Measurements from ENCODE around the gene EML6.
"Not testable (repeated sequence)": the region's sequence is repeated elsewhere in the genome, so short reads cannot be mapped to it uniquely, and the experiment has no call there.

The EML6 gene

GRCh38 chr2:54805255-54805654 lies 81.8 kb downstream of the EML6 start:
- no peak for DNase-seq (ENCODE audit: low spot score)

GRCh38 chr2:54806975-54807374 lies 83.5 kb downstream of the EML6 start:
- no peak for DNase-seq (ENCODE audit: low spot score)

DNA sequence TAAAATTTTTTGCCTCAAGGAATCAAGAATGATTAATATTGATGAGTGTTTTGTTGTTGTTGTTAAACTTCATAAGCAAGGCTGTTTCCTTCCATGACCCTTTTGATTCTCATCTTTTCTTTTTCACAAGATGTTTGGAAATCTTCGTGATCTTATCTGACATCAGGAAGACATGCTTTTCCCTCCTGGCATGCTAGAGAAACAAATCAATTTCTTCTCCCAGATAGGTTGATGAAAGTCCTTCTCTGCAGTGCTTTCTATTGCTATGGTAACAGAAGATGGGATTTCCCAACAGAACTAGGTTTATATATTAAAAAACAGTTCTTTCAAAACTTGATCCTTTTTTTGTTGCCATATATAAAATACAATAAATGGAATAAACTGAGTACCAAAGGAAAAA lies 85.2 kb downstream of the EML6 start:
- DNase-seq (ENCODE audit: low spot score) = no peak

DNA sequence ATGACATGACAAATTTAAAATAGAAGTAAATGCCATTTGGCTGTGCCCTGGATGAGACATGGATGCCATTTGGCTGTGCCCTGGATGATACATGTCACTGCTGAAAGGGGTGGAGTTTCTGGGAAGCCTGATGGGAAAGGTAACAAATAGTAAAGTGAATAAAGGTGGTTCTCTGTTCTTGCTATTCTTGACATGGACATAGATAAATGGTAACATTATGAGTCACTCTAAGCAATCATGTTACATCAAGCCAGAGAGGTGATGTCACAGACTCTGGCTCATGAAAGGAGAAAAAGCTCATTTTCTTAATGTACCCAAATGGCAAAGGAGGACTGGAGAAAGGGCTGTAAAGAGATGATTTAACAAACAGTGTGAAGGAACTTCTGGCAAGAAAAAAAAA lies 86.4 kb downstream of the EML6 start:
- no peak for DNase-seq (ENCODE audit: low spot score)

- DNase-seq (ENCODE audit: low spot score) = no peak
Measured at GRCh38 chr2:54810246-54810645, 86.8 kb downstream of the EML6 start.

DNA sequence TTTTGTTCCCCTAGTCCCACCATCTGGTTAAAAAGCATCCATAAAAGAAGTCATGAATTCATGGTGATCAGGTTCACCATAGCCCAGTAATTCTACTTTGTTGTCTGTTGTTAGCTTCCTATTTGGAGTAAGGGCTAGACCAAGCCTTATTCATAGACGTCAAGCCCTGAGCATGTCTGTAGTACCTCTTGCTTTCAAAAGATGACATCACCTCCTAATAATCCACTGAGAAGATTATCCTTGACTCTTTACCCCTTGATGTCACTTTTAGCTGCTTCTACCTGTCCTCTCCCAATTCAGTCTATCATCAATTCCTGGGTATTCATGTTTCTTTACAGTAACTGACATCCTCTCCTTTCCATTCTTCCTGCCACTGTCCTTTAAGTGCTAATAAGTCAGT lies 90.1 kb downstream of the EML6 start:
- DNase-seq (ENCODE audit: low spot score) = no peak

DNA sequence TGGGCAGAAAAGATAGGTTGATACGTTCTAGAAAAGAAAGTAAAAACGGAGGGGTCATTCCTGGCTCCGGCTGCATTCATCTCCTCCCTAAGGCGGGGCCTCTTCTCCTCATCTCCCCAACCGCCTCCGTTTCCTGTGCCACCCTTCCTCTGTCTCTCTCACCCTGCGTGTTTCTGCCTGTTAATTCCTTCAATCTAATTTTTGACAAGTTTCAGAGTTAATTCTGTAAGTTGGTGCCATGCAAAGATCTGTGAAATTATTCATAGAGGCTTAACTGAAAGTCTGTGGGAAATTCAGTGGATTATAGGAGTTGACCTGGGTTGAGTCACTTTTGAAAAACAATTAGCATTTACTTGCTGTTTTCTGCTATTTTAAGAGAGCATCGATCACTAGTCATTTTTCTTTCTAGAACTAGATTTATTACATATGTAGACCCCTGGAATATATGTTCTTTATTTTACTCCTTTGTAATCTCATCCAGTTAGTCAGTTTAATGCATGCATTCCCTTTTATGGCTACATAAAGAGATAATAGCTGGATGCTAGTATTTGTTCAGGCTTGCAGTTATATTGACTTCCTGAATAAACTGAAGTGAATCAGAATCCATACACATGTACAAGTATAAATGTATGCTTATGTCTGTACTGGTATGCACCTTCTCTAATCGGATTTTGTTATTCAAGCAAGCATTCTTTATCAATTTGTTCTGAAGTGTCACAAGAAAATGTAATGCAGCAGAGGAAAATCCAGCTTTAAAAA lies 91.1 kb downstream of the EML6 start:
- DNase-seq (ENCODE audit: low spot score) = no peak

DNA sequence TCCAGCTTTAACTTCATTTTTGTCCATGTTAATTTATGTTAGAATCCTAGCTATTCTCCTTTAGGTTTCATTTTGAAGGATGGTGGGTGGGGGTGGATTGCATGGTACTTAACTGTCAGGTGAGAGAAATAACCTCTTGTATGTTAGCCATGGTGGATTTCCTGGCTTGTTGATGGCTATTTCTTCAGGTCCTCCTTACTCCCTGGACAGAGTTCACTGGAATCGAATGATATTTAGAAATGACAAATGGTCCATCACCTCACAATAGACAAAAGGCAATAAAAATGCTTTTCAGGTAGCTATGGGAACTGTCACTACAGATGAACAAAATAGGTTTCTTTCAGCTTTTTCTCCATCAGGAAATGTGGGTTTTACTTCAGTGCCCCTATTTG lies 91.7 kb downstream of the EML6 start:
- no peak for DNase-seq (ENCODE audit: low spot score)

DNA sequence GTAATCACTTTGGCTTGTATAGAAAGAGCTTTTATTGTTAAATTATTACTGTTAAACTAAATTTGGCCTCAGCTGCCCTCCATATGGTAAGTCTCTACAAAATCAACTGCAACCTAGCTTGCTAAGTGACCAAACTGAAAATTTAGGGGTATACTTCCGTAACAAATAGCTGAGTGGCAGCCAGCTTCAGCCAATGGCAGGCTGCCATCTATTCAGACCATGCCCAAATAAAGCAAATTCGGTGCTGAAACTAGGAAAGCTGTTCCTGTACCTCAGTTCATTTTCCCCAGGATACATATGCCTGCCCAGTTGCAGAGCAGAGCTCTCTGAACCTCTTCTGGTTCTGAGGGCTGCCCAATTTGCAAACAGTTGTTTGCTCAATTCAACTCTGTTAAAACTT lies 94.8 kb downstream of the EML6 start:
- no peak for DNase-seq (ENCODE audit: low spot score)

- no peak for DNase-seq (ENCODE audit: low spot score)
Measured at GRCh38 chr2:54820558-54820957, 97.1 kb downstream of the EML6 start.

DNA sequence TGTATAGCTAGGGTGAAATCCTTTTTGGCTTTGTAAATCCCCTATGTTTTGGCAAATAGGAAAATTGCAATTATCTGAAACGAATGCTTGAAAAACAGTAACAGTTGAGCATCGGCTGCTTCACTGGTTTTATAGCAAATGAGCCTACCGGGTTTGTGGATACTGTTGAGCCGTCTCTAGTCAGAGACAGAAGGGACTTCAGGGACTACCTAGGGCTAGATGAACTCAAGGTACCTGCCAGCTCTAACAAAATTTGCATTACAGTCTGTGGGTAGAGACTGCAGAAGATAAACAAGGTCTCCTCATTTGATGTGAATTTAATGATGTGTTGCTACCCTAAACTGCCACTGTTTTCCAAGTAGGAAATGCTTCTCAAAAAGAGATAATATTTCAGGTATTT lies 101.1 kb downstream of the EML6 start:
- no peak for DNase-seq (ENCODE audit: low spot score)

DNA sequence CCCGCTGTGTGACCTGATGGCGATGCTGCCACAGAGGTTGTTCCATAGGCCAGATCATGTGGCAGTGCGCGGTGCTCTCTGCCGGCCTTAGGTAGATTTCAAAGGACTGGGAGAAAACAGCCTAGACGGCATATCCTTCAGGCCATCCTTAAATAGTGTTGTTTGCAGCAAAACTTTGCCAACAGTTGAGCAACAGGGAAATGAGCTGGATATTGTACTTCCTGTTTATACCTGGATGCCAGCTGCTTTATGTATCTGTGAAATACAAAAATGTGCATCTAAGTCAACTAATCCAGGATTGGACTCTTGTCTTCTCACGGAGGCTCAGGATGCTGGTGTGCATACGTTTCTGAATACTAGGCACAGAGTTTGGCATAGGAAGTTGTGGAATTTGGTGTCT lies 107.1 kb downstream of the EML6 start:
- DNase-seq (ENCODE audit: low spot score) = no peak

GRCh38 chr2:54831480-54831879 lies 108.0 kb downstream of the EML6 start:
- DNase-seq (ENCODE audit: low spot score) = no peak

- no peak for DNase-seq (ENCODE audit: low spot score)
Measured at GRCh38 chr2:54834721-54835120, 111.3 kb downstream of the EML6 start.

DNA sequence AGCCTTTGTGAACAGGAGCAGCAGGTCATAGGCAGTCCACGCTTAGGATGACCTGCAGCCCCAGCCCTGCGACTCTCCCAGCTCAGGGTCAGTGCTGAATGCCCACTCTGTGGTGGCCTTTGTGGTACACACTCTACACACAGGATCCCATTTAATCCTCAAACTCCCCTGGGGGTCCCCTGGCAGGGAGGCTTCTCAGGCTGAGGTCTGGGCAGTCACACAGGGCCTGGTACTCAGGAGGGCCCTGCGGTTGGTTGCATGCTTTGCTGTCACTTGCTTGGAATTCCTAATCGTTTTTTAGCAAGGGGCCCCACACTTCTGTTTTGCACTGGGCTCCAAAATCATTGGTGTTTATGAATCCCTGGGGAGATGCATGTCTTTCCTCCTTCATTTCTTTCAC lies 113.0 kb downstream of the EML6 start:
- no peak for DNase-seq (ENCODE audit: low spot score)

DNA sequence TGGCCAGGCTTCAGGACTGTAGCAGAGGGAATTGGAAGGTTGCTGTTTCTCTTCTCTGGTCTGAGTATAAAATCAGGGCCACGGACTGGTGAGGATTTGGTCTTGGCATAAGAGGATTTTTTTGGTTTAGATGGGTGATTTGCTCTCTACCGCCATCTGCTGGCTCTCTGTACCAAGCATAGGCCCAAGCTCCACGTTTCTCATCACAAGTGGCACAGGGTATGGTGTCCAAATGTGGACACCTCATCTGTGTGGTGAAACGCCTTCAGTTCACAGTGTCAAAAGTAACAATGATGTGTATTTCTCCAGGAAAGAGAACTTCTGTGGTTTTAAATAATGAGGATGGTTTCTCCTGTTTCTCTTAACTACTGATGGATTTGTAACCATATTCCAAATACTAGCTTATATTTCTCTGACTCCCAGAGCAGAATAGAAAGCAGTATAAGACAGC lies 115.1 kb downstream of the EML6 start:
- peak; percentile 67 for DNase-seq (ENCODE audit: low spot score)

DNA sequence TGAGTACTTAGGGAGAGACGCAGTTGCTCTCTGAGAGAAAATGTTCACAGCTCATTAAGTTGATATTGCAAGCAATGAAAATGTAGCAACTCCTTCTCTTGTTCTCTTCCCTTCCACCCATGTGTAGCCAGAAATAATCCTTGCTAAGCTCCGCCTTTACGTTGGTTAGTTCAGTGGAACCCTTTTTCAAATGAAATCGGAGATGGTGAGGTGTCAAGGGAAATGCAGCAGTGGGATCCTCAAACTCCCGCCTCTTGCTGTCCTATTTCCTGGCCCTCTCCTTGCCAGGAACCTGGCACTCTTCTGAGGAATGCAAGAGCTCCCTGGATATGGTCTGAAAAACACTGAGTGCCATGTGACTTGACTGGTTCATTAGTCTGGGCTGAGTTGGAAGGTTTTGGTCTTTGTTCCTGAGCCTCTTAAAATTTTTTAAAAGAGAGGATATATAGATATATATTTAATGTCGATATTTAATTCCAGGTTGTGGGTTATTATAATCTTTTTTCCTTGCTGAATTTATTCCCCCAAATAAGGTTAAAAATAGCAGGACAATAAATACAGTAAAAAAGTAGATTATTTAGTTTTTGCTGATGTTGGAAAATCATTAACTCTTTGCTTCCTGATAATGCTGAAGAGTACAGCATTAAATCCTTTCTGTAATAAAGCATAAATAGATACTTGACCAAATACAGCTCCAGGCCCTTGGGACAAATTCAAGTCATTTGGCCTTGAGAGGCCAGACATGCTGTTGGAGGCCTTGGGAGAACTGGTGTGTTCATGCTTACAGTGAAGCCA lies 116.2 kb downstream of the EML6 start:
- DNase-seq (ENCODE audit: low spot score) = no peak

GRCh38 chr2:54840559-54841468 lies 117.4 kb downstream of the EML6 start:
- DNase-seq (ENCODE audit: low spot score) = no peak

DNA sequence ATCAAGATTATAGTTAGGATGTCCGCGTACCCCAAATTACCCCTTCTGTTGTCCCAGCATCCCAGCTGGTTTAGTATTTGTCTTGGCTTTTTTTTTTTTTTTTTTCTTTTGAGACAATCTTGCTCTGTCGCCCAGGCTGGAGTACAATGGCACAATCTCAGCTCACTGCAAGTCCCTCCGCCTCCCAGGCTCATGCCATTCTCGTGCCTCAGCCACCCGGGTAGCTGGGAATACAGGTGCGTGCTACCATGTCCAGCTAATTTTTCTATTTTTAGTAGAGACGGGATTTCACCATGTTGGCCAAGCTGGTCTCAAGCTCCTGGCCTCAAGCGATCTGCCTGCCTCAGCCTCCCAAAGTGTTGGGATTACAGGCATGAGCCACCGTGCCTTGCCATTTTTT lies 118.0 kb downstream of the EML6 start:
- not testable (repeated sequence) for DNase-seq (ENCODE audit: low spot score)

GRCh38 chr2:54845094-54845493 lies 121.6 kb downstream of the EML6 start:
- DNase-seq (ENCODE audit: low spot score) = no peak

DNA sequence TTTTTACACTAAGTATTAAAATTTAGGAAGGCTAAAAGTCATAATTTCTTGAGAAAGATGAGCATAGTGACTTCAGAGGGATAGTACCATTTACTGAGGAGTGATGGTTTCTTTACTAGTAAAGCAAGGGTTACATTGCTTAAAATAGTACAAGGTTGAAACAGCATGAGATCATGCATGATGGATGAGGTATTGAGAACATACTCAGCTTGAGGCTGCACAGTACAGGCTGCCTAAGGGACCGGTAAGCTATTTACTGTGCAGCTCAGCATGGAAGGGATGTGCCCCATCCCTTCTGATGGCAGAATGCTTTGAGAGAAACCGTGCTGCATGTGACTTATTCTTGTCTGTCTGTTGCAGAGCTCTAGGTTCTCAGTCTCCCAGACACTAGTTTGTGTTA lies 122.1 kb downstream of the EML6 start:
- no peak for DNase-seq (ENCODE audit: low spot score)

Measured in CD4-positive, alpha-beta T cell treated with Interleukin-2 at 100 ng/mL for 4 hours (primary cell).